Lung (tissue), 16 donors: ENCODE measurements around the gene XCL2. TPM values are rescaled to one million over a fixed set of nuclear protein-coding genes. Genes with fewer than 3 reads are reported as not detected.
"Not testable (repeated sequence)": the region's sequence is repeated elsewhere in the genome, so short reads cannot be mapped to it uniquely, and the experiment has no call there.

Source experiments
- ATAC-seq: fragments of 200-7000 bp; cut with Tn5 transposase; one replicate; pipeline ENCODE4 v1.9.1; 2020; ENCODE audit warnings: moderate number of reproducible peaks; ENCODE audit not compliant: insufficient read depth, low FRiP score
- DNase-seq, 3 donors: peaks; one replicate each; pipeline ENCODE4 v3.0.0-alpha.2; 2013 to 2017
- H3K27ac ChIP-seq, 2 donors: one replicate each; pipeline ENCODE4 v1.5.1; 2013; ENCODE audit warnings: mild to moderate bottlenecking in 2 of 2, moderate library complexity in 2 of 2, control low read depth in 1 of 2, inconsistent platforms in 1 of 2, low read depth in 1 of 2, low read length in 1 of 2
- H3K27me3 ChIP-seq, 3 donors: one replicate each; pipeline ENCODE4 v1.5.1; 2013; ENCODE audit warnings: low read length in 2 of 3; ENCODE audit not compliant: control insufficient read depth in 3 of 3, insufficient read depth in 3 of 3
- H3K36me3 ChIP-seq, 4 donors: one replicate each; pipeline ENCODE4 v1.5.1; 2013; ENCODE audit warnings: low read length in 4 of 4, mild to moderate bottlenecking in 1 of 4, moderate library complexity in 1 of 4; ENCODE audit not compliant: control insufficient read depth in 4 of 4, insufficient read depth in 4 of 4
- H3K4me1 ChIP-seq, 5 donors: one replicate each; pipeline ENCODE4 v1.5.1; 2013; ENCODE audit warnings: low read length in 5 of 5, mild to moderate bottlenecking in 2 of 5, moderate library complexity in 1 of 5; ENCODE audit not compliant: control insufficient read depth in 5 of 5, insufficient read depth in 5 of 5
- H3K4me3 ChIP-seq: one replicate; pipeline ENCODE4 v1.5.1; 2013; ENCODE audit warnings: mild to moderate bottlenecking, control low read depth, moderate library complexity
- H3K9ac ChIP-seq, 2 donors: one replicate each; pipeline ENCODE4 v1.5.1; 2013; ENCODE audit warnings: low read length in 2 of 2, control low read depth in 1 of 2; ENCODE audit not compliant: insufficient read depth in 1 of 2
- H3K9me3 ChIP-seq, 4 donors: one replicate each; pipeline ENCODE4 v1.5.1; 2013; ENCODE audit warnings: low read length in 3 of 4, mild to moderate bottlenecking in 1 of 4, moderate library complexity in 1 of 4; ENCODE audit not compliant: control insufficient read depth in 4 of 4, insufficient read depth in 3 of 4
- CTCF ChIP-seq: IDR thresholded peaks from 2 replicates; pipeline ENCODE4 v1.5.1; 2012; ENCODE audit warnings: mild to moderate bottlenecking; ENCODE audit errors: control extremely low read depth, extremely low read depth
- WGBS, 2 donors: extraction: QIAGEN DNeasy Blood & Tissue Kit; methylation state at CpG; one replicate each; pipeline ENCODE4 v1.1.7; 2013; 5-methylcytosine and 5-hydroxymethylcytosine counted together
- long read RNA-seq, 5 donors: transcript quantifications; one replicate each; lab custom pipeline, GENCODE V29; 2026
- polyA plus RNA-seq, 2 donors: library from polyadenylated mRNA; stranded (reverse); fragments of 200-250 nt; gene quantifications; one replicate each; pipeline ENCODE4 v1.2.1, GENCODE V29; 2013
- total RNA-seq, 2 donors: library from RNA; depleted of rRNA in 1 of 2; stranded (reverse); fragments of >200 nt in 1 of 2; gene quantifications; one replicate each; pipeline ENCODE4 v1.2.1, GENCODE V29; 2014 to 2021
- donor health status: control.
- donor health status: control.
- donor health status: Bipolar disorder and iron deficiency.
- donor health status: healthy.
- donor health status: DM: yes; HTN: yes; CAD: no.

The XCL2 gene
- total RNA-seq = 1 to 10 TPM; 1.2 to 4.6 TPM
- under 1 TPM; 0.41 to 0.68 TPM for polyA plus RNA-seq
- long read RNA-seq, donor 1 = 0 reads
- long read RNA-seq, donor 2, partial matches to known transcripts = 0 of 1 reads
- long read RNA-seq, donor 2, other reads (novel, unspliced or antisense) = 0 of 1 reads
- long read RNA-seq, donor 3, partial matches to known transcripts = 0 of 2 reads
- long read RNA-seq, donor 3, other reads (novel, unspliced or antisense) = 0 of 2 reads
- long read RNA-seq, donor 4 = 0 reads
- long read RNA-seq, donor 5 = 0 reads

GRCh38 chr1:168543840-168544498 is at the start of gene XCL2:
TSS of gene XCL2 (minus strand) at chr1:168543997. CDS start at chr1:168543964, 33 bp downstream.
- DNase-seq, H3K27ac ChIP-seq, H3K27me3 ChIP-seq, H3K4me3 ChIP-seq, H3K4me1 ChIP-seq, H3K9ac ChIP-seq, ATAC-seq, H3K9me3 ChIP-seq, H3K36me3 ChIP-seq: not testable (repeated sequence)
- 75% methylated on average over 5 of the region's 8 CpGs for WGBS, 2 donors

DNA sequence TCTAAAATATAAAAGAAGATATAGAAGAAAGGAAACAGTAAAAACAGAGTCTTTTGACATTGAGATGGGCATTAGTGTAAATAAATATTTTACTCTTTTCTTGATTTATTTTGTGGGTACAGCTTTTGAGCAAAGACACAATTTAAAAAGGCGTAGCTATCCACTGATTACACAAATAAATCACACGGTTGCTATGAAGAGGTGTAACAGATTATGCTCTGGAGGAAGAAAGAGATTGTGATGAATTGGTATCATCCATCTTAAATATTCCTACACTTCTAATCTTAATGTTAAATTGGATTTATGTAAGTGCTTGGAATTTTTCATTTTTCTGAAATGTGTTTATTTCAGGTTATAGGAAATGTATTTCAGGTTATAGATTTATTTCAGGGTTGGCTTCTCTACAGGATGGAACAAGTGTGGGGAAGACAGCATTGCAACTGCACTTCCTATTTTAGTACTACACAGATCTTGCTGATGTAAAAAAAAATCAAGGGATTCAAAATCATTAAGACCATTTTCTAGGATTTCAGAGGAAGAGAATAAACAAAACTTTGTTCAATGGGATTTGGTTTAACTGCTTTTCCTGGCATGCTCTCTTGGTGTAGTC is 47.9 kb upstream of the XCL2 start:
- 67 to 69% methylated on average over 2 of the region's 2 CpGs for WGBS, 2 donors
- no peak for ATAC-seq
- no peaks in the 10 kb centered on the region for H3K27me3 ChIP-seq
- no peak overlapping the region for H3K27ac ChIP-seq
- no peak overlapping the region for H3K9ac ChIP-seq
- no peaks in the 10 kb centered on the region for H3K36me3 ChIP-seq
- no peaks in the 10 kb centered on the region for H3K4me1 ChIP-seq
- no peaks in the 10 kb centered on the region for H3K9me3 ChIP-seq
- DNase-seq = no peak
- no peak overlapping the region for H3K4me3 ChIP-seq
- no peak for TF ChIP-seq CTCF

DNA sequence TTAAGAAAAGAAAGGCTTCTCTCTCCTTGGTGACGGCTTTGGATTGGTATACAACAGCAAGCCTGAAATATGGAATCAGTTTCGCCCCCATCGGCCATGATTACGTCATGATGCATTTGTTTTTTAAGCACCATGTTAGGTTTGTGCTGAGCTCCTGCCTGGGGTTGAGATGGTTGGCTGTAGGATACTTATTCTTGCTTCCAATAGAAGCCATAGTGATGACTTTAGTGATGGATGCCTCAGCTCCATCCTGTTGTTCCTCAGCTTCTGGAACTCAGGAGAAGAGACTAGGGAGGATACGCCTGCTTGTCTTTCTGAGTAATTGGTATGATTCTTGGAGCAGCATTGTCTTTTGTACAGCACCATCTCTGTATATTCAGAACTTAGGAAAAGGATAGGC is 47.3 kb upstream of the XCL2 start:
- Histone ChIP-seq H3K27ac (no peak overlapping the region), H3K4me3 (no peak overlapping the region), H3K27me3 (no peaks in the 10 kb centered on the region), H3K9ac (no peak overlapping the region), H3K4me1 (no peaks in the 10 kb centered on the region), H3K9me3 (no peaks in the 10 kb centered on the region), H3K36me3 (no peaks in the 10 kb centered on the region)
- no peak for DNase-seq
- ATAC-seq = no peak
- 95 to 98% methylated on average over 5 of the region's 5 CpGs for WGBS, 2 donors
- no peak for TF ChIP-seq CTCF

DNA sequence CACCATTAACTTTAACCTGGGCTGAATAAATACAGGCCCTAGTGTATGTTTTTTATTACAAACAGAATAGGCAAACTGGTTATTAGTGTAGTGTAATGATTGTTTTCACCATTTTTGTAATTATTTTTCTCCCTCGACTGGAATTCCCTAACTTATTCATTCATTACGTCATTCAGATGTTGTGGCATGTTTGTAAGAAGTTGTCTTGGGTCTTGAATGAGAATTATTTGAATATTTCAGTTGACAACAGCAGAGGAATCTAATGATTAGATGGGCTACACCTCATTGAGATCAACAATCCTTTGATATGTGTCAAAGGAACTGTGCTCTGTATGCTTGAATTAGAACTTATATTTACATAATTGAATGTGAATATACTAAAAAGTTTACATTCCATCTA is 45.4 kb upstream of the XCL2 start:
- no peak for TF ChIP-seq CTCF
- DNase-seq = no peak
- no peaks in the 10 kb centered on the region for H3K36me3 ChIP-seq
- H3K4me1 ChIP-seq = peaks cover 0 to 5% (median 0%) of the 10 kb centered on the region in 5 donors
- H3K27me3 ChIP-seq = no peaks in the 10 kb centered on the region
- peaks cover 0 to 2% (median 0%) of the 10 kb centered on the region in 4 donors for H3K9me3 ChIP-seq
- no peak overlapping the region for H3K27ac ChIP-seq
- no peak overlapping the region for H3K4me3 ChIP-seq
- H3K9ac ChIP-seq = no peak overlapping the region
- WGBS, 2 donors = 84 to 95% methylated on average over 2 of the region's 2 CpGs
- ATAC-seq = no peak
